Medulla oblongata (tissue), 1 donor: ENCODE measurements around the gene CBX4.

Experiments used
- DNase-seq: peaks from one replicate; pipeline ENCODE4 v3.0.0-alpha.2; 2015; ENCODE audit errors: extremely low spot score

The CBX4 gene

DNA sequence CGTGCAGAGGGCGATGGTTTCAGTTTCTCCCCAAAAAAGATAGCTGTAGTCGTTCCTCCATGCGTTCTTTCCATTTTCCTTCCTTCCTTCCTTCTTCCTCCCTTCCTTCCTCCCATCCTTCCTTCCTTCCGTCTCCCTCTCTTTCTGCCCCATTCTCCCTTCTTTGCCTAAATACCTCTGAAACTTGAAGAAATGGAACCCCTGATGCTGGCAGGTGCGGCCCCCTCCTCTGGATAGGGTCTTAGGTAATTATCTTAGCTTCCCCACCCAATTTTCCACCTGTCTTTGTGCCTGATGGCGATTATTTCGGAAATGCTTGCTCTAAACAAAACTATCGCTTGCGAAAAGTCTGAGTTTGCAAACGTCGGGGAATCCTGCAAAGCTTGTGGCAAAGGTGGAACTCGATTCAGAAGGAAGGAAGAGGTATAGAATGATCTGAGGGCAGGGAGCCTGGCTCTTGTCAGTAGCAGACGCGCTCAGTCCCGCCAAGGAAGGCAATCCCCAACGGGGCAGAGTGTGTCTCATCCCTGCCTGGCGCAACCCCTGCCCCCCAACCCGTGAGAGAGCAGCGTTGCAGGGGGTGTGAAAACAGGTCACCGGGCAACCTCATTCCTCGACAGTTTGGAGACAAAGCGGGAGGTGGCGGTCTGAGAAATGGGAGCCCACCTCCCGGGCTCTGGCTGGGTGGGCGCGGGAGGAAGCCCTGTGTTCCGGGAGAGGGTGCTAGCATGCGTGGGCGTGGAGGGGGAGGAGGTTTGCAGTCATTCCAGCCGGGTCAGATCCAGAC, 39.5 kb downstream of the CBX4 start:
- no peak for DNase-seq

DNA sequence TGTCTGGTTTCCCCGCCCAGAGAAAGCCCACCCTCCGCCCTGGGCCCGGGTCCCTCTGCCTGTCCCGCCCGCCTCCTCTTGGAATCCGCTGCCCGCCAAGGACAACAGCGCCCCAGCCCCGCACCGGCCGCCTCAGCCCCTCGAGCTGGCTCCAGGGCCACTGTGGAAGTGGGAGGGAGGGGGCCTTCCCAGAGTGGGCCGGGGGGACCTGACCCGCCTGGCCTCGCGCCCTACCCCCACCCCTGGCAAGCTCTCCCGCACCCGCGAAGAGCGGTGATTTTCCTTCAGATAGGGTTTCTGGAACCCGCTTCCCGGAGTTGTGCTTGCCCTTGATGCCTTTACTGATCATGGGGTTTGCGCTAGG, 40.1 kb downstream of the CBX4 start:
- DNase-seq = no peak

DNA sequence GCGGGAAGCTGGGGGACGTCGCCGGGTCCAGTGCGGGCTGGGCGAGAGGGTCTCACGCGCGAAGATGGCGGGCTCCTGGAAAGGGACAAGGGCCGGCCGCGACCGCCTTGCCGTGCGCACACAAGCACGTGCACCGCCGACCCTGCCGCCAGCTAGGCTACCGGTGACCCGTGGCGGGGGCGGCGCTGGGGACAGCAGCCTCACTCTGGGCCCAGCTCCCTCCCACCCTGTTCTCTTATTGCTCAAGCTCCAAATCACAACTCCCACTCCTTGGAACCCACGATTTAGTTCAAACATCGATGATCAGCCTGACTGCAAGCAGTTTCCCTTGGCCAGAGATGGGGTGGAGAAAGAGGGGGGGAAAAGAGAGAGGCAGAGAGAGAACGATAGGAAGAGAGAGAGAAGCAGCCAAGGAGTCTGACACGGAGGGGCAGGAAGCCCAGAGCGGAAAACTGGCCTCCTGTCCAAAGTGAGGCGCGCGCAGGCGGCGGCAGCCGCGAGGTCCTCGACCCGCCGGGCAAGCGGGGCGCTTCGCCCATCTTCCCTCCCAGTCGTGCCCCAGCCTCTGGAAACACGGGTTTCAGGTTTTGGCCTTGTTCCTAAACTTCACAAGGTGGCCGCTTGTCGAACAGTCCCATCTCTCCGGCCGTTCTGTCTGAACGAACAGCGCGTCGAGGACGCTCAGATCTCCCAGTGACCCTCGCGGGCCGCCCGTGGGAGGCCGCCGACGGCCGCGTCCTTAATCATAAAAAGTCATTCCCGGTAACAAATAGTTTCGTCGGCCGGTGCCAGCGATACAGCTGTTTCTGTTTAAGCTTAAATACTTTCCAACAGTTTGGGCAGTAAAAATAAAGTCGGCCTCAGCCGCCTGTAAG, 40.7 kb downstream of the CBX4 start:
- DNase-seq = no peak

DNA sequence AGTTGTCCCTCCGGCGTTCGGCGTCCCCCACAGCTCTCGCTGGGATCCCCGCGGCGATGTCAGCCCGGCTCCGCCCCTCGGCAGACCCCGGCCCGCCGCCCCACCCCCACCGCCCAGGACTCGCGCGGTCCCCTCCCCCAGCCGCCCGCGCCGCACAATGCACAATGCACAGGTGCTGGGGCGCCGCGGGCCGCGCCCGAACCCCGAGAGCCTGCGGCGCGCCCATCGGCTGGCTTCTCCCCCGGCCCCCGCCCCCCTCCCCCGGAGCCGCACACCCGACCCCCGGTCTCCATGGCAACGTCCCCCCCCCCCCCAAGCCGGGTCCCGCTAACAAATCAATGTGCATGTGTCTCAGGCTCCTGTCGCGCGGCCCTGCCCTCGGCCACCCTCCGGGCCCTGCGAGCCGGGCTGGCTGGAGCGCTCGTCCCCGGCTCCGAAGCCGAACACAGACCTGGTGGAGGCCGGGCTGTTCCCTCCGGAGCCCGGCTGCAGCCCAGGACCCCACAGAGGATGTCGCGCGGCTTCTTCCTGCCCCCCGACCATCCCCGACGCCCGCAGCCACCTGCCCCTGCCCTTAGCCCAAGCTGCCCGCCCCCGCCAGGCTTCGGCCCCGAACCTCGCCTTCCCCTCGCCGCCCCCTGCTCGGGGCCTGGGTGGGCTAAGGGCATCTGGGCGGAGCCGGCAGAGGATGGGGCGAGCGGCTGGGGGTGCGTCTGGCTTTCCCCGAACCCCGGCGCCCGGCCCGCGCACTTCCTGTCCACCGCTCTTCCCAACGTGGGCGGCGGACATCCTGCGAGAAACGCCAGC, 41.5 kb downstream of the CBX4 start:
- no peak for DNase-seq

DNA sequence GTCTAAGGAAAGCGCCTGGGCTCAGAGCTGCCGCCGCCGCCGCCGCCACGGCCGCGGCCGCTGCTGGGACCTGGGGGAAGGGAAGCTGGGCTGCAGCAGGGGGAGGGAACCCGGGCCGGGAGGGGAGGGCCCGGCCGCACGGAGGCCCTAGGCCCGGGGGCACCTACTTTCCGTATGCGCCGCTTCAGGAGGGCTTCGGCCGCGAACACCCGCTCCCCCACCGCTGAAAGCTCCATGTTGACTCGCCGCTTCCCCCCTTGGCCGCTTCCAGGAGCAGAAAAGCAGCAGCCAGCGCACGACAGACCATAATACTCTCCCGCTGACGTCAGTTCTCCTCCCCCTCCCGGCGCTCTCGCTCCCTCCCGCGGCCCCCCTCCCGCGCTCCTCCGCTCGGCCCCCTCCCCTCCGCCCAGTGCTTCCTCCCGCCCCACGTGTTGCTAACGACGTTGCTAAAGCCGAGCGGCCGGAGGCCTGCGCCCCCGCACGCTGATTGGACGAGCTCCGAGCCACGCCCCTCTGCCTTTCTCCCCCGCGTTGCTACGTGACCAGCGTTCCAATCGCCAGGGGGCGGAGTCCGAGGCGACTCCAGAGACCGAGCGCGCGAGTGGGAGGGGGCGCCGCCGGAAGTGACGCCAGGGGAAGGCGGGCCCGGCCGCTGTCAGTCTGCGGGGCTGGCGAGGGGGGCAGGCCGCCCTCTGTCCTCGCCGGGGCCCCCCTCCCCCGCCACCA, 42.3 kb downstream of the CBX4 start, which contains the start of gene CBX8:
TSS of gene CBX8 (minus strand) at position 315 of the 729 bp plus-strand sequence. CDS start at position 236, 79 bp downstream.
- DNase-seq = peak; percentile 100

DNA sequence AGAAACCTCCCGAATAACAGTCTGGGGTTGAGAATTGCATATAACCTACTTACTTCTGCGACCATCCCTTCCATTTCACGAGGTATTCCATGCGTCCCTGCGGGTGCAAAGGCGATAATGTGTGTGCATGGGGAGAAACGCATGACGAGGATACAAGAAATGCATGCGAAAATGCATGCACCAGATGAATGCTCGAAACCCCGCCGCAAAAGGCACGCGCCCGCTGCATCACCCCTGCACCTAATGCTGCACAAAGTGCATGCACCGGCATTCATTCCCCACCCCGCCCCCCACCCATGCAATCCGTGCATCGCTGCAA, 42.8 kb downstream of the CBX4 start:
- no peak for DNase-seq

DNA sequence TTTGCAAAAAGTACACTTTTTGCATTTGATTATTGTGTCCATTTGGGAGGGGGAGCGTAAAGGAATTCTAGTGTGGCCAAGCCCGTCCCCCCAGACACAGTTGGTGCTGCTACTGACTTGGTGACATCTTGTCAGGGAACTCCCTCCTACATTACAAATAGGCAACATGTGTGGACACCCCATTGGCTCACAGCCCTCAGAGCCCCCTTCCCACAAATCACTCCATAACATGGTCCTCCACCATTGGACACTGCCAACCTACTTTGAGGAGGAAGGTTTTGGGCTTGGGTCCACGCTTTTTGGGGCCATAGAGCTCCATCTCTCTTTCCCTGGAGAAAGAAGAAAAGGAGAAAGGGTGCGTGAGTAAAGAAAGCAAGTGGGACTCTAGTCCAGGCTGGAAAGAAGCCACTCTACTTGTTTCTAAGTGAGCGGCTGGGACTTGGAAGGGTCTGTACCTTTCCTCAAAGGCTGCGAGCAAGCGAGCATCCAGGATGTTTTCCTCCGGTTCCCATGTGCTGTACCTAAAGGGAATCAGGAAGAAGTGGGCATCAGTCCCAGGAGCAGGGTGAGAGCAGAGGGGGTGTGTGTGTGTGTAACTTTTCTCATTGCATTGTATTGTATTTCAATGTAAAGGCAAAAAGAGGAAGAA, 43.3 kb downstream of the CBX4 start:
- DNase-seq = no peak

DNA sequence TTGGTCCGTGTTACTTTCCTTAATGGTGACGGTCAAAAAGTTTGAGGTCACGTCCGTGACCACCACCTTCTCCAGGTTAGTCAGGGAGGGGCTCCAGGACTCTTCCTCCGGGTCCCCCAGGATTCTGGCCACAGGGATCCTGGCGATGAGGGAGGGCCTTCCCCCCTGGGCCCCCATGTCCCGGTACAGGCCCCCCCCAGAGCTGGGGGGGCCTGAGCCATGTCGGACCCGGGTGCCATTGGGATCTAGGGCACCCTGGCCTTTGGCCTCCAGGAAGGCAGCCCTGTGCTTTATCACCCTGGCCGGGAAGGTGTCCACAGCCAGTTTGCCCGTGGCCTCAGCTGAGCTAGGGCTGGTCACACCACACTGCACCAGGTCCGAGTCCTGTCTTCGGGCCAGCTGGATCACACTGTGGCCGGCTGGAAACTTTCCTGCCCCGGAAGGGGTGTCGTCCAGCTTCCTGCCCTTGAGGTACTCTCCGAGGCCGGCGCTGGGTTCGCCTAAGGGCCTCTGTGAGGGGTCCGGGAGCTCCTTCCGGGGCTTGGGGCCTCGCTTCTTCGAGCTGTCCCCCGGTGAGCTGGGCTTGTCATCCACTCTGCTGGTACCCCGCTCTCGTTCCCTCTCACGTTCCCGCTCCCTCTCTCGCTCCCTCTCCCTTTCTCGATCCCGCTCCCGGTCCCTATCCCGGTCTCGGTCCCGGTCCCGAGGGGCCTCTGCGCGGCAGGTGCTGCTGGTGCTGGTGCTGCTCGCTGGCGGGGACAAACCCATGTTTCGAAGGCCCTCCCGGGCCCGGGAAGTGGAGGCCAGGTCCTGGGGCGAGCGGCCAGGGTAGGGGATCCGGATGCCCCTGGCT, 44.4 kb downstream of the CBX4 start:
- no peak for DNase-seq

DNA sequence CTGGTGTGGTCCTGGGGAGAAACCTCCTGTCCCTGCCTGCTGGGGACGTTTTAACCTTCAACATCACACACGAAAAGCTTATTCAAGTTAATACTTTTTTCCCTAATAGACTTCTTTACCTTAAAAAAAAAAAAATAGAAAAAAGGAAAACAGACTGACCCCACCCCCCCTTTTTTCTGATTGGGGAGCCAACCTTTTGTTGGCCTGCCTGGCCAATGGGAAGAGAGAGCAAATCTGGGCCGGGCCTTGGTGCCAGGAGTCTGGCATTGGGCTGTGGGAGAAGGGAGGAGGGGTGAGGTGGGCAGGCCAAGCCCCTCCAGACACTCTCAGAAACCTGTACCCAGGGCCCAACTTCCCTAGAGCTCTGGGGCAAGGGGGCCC, 45.3 kb downstream of the CBX4 start:
- no peak for DNase-seq

DNA sequence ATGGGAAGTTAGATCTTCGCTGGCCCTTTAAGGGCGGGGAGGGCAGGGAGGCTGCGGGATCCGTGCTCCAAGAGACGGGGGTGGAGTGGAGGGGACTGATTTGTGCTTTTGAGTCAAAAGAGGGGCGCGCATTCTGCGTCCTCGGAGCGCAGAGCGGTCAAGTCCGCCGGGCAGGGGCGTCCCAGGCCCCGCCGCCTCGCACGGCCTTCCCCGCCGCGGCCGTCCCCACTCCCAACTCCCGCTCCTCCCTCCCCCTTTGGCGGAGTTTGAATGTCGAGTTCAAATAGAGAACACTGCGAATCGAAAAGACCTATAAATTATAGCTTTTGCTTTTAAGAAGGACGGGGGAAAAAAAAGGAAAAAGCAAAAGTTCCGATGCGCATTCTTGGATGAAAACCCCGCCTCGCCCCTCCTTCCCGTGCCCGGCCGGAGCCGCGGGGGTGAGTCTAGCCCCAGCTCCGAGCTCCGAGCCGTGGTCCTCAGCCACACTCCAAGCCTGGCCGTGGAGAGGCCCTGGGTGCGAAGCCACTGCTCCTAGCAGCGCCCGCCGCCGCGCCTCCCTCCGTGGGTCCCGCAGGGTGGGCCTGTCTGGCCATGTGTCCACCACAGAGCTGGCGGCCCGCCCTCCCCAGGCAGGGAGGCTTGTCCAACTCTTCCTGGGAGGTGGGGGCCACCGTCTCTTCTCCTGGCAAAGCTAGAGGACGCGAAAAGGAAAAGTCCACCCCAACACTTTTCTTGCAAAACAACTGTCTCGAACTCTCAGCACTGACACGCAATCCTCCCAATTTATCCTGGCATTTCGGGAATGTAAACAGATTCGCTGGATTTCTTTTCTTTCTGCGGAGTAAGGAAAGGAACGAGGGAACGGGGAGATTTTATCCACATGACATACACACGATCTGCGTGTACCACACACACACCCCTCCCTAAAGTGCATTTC, 46.0 kb downstream of the CBX4 start:
- no peak for DNase-seq

DNA sequence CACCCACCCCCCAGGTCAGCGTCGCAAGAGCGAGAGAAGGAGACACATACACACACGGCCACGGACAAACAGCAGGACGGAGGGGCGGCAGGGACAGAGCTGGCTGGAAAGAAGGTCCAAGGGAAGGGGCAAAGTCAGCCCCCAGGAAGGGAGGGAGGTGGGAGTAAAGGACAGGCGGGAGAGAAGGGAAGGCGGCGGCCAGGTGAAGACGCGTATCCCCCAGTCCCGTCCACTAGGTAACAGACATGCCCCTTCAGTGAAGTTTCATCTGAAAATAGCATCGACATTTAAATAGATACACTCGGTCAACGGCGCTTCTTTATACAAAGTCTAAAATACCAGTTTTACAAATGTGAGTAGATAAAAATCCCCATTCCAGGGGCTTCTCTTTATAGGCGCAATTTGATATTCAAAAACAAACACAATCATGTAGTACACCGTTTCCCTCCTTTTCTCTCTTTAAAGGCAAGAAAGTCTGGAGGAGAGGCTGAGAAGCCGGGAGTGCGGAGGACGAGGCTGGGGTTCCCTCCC, 46.8 kb downstream of the CBX4 start:
- DNase-seq = no peak

DNA sequence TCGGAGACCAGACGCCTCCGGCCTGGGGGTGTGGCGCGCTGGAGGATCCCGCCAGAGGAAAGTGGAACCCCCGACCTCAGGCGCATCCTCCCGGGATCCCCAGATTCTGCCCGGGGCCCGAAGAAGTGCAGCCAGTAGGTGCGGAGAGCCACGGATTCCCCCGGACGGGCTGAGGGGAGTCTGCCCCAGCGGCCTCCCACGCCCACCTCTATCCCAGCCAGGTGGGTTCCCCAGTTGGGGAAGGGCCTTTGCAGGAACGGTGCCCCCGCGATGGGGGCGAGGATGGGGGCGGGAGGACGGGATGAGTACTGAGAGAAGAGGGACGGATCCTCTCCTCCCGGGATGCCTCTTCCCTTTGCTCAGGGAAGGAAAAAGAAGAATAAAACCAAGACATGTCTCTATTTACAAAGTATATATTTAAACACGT, 47.5 kb downstream of the CBX4 start:
- no peak for DNase-seq

DNA sequence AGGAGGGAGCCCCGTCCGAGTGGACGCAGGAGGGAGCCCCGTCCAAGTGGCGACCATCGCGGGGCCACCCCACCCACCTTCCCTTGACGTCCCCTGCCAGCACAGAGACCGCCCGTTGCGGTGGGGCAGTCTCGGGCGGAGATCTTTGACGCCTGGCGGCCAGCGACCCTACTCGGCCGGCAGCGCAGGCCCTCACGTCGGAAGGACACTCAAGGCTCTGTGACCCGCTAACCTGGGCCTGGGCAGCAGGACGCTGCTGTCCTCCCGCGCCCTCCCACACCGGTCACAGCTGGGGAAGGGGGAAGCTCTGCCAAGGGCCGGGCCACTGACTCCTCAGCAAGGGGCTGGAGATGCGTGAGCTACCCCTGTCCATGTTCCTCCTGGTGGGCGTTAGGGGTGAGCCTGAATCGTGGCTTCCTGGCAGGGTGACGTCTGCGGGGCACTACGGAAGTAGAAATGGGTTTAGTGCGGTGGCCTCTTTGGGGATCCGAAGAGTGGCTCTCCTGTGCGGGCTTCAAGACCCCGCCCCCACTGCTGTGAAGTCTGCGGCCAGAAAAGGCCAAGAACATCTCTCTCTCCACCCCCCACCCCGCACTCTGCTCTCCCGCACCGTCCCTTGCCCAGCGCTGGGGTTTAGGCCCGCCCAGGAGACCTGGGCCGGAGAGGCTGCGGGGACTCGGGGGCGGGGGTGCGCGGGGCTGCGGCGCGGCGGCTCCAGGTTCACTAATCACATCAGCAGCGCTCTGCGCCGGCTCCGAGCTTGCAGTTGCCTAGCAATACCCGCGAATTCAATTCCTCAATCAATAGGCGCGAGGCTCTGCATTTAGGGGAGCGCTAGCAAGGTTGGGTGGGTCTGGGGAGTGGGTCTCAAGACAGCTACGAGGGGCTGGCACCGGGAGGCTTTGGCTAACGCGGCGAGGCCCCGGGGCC, 48.2 kb downstream of the CBX4 start:
- no peak for DNase-seq

DNA sequence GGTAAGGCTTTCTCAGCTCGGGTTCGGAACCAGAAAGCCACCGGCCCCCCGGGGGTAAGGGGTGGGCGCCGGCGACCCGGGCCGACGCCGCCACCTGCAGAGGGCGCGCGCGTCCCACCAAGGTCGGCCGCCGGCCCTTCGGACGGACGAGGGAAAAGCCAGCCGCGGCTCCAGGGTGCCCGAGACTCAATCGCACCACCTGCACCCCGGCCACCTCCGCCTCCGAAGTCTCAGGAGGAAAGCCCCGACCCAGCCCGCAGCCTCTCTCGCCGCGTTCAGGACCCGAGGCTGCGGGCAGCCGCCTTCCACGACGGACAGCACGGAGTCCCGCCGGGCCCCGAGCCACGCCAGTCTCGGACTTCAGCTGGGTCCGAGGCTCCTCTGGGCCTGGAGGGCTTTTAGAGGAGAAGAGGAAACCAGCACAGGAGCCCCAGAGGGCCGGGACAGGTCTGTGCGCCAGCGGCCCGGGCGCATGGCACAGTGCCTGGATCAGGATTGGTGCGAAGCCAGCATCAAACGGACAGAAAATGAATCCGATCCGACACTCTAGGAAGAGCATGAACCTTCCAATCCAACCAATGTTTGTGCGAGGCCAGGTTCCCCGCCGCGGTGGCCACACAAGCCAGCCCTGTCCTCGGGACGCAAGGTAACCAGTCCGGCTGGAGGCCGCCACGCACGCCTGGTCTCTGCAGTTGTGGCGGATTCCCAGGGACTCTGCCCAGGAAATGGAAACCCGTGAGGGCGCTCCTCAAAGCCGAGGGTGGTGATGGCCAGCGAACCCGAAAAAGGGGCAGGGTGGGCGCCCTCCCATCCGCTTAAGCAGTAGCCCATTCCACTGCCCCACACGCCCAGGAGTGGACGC, 49.1 kb downstream of the CBX4 start:
- no peak for DNase-seq

DNA sequence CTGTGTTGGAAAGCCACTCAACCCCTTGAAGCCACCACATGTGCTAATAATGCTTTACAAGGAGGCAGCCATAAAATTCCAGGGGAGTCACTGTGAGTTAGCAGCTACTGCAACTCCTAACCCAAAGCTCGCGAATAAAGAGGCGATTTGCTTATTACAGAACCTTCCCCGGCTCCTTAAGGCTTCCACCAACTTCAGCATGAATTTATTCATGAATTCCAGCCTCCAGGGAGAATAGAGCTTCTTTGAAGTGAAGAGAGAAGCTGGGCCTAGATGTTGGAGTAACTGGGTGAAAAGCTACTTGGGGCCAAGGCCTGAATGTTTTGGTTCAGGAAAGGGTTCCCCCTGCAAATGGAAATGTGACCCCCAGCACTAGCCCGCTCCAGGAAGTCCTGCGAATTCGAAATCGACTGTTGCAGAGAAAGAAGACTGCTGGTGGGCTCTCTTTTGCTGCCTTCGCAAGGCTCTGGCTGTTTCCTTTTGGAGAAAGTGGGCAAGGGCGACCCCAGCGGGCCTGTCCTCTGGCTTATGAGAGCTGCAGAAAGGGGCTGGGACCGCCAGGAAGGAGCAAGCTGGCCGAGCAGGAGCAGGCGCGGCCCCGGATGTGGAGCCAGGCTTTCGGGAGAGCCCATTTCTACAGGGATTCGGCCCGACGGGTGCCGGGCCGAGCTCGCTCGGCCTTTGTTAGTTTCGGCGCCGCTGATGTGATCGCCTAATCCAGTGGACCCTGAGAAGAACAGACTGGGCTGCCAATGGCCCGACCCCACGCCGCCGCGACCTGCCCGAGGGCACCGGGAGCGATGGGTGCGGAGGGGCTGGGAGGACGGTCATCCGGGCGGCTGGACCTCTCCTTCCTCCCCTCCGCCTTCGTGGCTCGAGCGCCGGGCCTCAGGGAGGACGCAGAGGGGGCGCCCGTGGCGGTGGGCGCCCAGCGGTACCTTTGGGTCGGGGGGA, 50.0 kb downstream of the CBX4 start:
- DNase-seq = no peak

DNA sequence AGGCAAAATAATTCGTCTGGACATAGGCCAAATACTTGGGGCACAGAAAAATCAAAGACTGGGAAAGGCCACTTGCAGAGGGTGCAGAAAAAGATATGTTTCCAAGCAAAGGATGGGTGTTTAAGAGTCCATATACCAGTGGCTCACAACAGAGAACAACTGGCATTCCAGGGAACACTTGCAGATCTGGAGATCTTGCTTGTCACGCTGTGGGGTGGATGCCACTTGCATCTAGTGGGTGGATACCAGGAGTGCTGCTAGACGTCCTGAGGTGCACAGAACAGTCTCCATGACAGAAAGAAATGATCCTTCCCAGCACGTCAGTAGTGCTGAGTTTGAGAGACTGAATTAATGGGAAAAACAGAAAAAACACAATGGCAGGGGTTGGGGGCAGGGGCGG, 50.8 kb downstream of the CBX4 start:
- DNase-seq = no peak
